HepG2 (cell line): ENCODE data around the gene ZNF341. TPM values are rescaled to one million over a fixed set of nuclear protein-coding genes. Genes with fewer than 3 reads are reported as not detected.

ENCODE experiments used
- BCL6 ChIP-seq: IDR thresholded peaks from 2 replicates; pipeline ENCODE4 v1.6.1; 2016; ENCODE audit warnings: missing genetic modification reagents, missing compliant biosample characterization
- CBX1 ChIP-seq: IDR thresholded peaks from one replicate; pipeline ENCODE4 v1.6.1; 2016; ENCODE audit warnings: antibody characterized with exemption, low read depth
- DDIT3 ChIP-seq: sonication (generic); formaldehyde crosslinking; IDR thresholded peaks from 2 replicates; pipeline ENCODE4 v1.4.0; 2020; ENCODE audit warnings: mild to moderate bottlenecking, missing genetic modification reagents
- ELF4 ChIP-seq: sonication (generic); formaldehyde crosslinking; IDR thresholded peaks from 2 replicates; pipeline ENCODE4 v1.5.0; 2020; ENCODE audit warnings: missing genetic modification reagents, mild to moderate bottlenecking, moderate library complexity, borderline replicate concordance
- ETS1 ChIP-seq: sonication (generic); formaldehyde crosslinking; IDR thresholded peaks from 2 replicates; pipeline ENCODE4 v1.4.0; 2020; ENCODE audit warnings: missing genetic modification reagents
- FOXK1 ChIP-seq: sonication (generic); formaldehyde crosslinking; IDR thresholded peaks from 2 replicates; pipeline ENCODE4 v1.4.0; 2020; ENCODE audit warnings: low read depth, missing genetic modification reagents, borderline replicate concordance
- FOXM1 ChIP-seq: sonication (generic); formaldehyde crosslinking; IDR thresholded peaks from 2 replicates; pipeline ENCODE4 v1.5.0; 2020; ENCODE audit warnings: missing genetic modification reagents
- GPBP1L1 ChIP-seq: sonication (generic); formaldehyde crosslinking; IDR thresholded peaks from 2 replicates; pipeline ENCODE4 v1.5.0; 2020; ENCODE audit warnings: mild to moderate bottlenecking, missing genetic modification reagents
- HNRNPUL1 ChIP-seq: fragments of 200-400 bp; formaldehyde crosslinking; IDR thresholded peaks from 2 replicates; pipeline ENCODE4 v1.6.1; 2017; ENCODE audit warnings: low read depth, mild to moderate bottlenecking, low read length, moderate library complexity
- MED1 ChIP-seq: sonication (generic); formaldehyde crosslinking; IDR thresholded peaks from 2 replicates; pipeline ENCODE4 v1.4.0; 2020; ENCODE audit warnings: missing genetic modification reagents
- POLR2G ChIP-seq: fragments of 200-400 bp; formaldehyde crosslinking; IDR thresholded peaks from 2 replicates; pipeline ENCODE4 v1.6.1; 2018; ENCODE audit warnings: mild to moderate bottlenecking, low read depth, low read length, moderate library complexity
- SP140L ChIP-seq: sonication (generic); formaldehyde crosslinking; IDR thresholded peaks from 2 replicates; pipeline ENCODE4 v1.4.0; 2020; ENCODE audit warnings: missing genetic modification reagents, borderline replicate concordance
- SP5 ChIP-seq: IDR thresholded peaks from 2 replicates; pipeline ENCODE4 v1.6.1; 2016; ENCODE audit warnings: low read depth, borderline replicate concordance
- THRA ChIP-seq: sonication (generic); formaldehyde crosslinking; IDR thresholded peaks from 2 replicates; pipeline ENCODE4 v1.4.0; 2020; ENCODE audit warnings: missing genetic modification reagents, borderline replicate concordance
- ZFP90 ChIP-seq: sonication (generic); formaldehyde crosslinking; IDR thresholded peaks from 2 replicates; pipeline ENCODE4 v1.8.0; 2022; ENCODE audit warnings: missing genetic modification reagents, mild to moderate bottlenecking, inconsistent platforms, borderline replicate concordance
- ZNF136 ChIP-seq: sonication (generic); formaldehyde crosslinking; IDR thresholded peaks from 2 replicates; pipeline ENCODE4 v1.8.1; 2022; ENCODE audit warnings: low read depth, mild to moderate bottlenecking, moderate library complexity, missing genetic modification reagents
- ZNF232 ChIP-seq: sonication (generic); formaldehyde crosslinking; IDR thresholded peaks from 2 replicates; pipeline ENCODE4 v1.4.0; 2020; ENCODE audit warnings: missing genetic modification reagents, borderline replicate concordance
- ZNF563 ChIP-seq: sonication (generic); formaldehyde crosslinking; IDR thresholded peaks from 2 replicates; pipeline ENCODE4 v1.8.0; 2022; ENCODE audit warnings: mild to moderate bottlenecking, moderate library complexity, missing genetic modification reagents
- ZNF605 ChIP-seq: sonication (generic); formaldehyde crosslinking; IDR thresholded peaks from 2 replicates; pipeline ENCODE4 v1.8.0; 2022; ENCODE audit warnings: mild to moderate bottlenecking, missing genetic modification reagents
- ZNF652 ChIP-seq: IDR thresholded peaks from 2 replicates; pipeline ENCODE4 v1.6.1; 2016; ENCODE audit warnings: low read depth, borderline replicate concordance
- ZNF816 ChIP-seq: sonication (generic); formaldehyde crosslinking; IDR thresholded peaks from 2 replicates; pipeline ENCODE4 v1.8.0; 2022; ENCODE audit warnings: missing genetic modification reagents, mild to moderate bottlenecking, borderline replicate concordance
- ZSCAN9 ChIP-seq: IDR thresholded peaks from 2 replicates; pipeline ENCODE4 v1.6.1; 2016; ENCODE audit warnings: borderline replicate concordance
- polyA plus RNA-seq, 8 experiments: library from polyadenylated mRNA; depleted of rRNA in 3 of 8; stranded (reverse) in 7 of 8; unstranded in 1 of 8; fragments of >200 nt; fragmentation: Illumina TruSeq in 4 of 8; extraction: Trizol in 4 of 8; gene quantifications; 2 replicates each; pipeline versions ENCODE4 v1.2.1 to v1.2.3, GENCODE V29; 2011 to 2016; ENCODE audit warnings: low read depth in 4 of 8, missing spikeins in 1 of 8, mixed read lengths in 1 of 8; ENCODE audit not compliant: insufficient read depth in 1 of 8
- total RNA-seq, 5 experiments: library from RNA; depleted of rRNA; stranded (reverse); fragments of >200 nt; fragmentation: Illumina TruSeq; extraction: Trizol; gene quantifications; 2 replicates each; pipeline ENCODE4 v1.2.3, GENCODE V29; 2016; ENCODE audit warnings: low read depth in 1 of 5
- TF ChIP-seq, protein P1 (sequence below): sonication (generic); formaldehyde crosslinking; IDR thresholded peaks from 2 replicates; pipeline ENCODE4 v1.9.0; 2021; ENCODE audit warnings: missing genetic modification reagents, mild to moderate bottlenecking, borderline replicate concordance

The ZNF341 gene
- total and polyA plus RNA-seq, 2 of the 13 experiments (the other 11 are each of a cell fraction or from before 2014, with no cell fraction given) = 1.1 to 2.2 TPM

GRCh38 chr20:33812152-33812849 lies 80.5 kb downstream of the ZNF341 start (continued):
- TF ChIP-seq HNRNPUL1 (no peak), CBX1 (no peak), SP5 (CRISPR knock-in tag) (no peak), POLR2G (0 out of 2 replicates have a peak, but pooled peaks have one; percentile 22), ZNF605 (no peak), FOXK1 (no peak), SP140L (CRISPR knock-in tag) (no peak), ZNF652 (CRISPR knock-in tag) (peak; percentile 6; the same call in 1 of the 2 replicates), ZNF136 (0 out of 2 replicates have a peak, but pooled peaks have one; percentile 38), FOXM1 (CRISPR knock-in tag) (no peak), ZNF816 (no peak), ZNF232 (CRISPR knock-in tag) (0 out of 2 replicates have a peak, but pooled peaks have one; percentile 24), BCL6 (CRISPR knock-in tag) (no peak; the same call in 1 of the 2 replicates), ZSCAN9 (CRISPR knock-in tag) (no peak), THRA (CRISPR knock-in tag) (no peak), MED1 (peak; percentile 45; the same call in 1 of the 2 replicates), DDIT3 (CRISPR knock-in tag) (no peak; the same call in 1 of the 2 replicates), ETS1 (no peak), GPBP1L1 (no peak), ZNF563 (CRISPR knock-in tag) (no peak), ELF4 (no peak), ZFP90 (CRISPR knock-in tag) (no peak)
- TF ChIP-seq, protein P1, sequence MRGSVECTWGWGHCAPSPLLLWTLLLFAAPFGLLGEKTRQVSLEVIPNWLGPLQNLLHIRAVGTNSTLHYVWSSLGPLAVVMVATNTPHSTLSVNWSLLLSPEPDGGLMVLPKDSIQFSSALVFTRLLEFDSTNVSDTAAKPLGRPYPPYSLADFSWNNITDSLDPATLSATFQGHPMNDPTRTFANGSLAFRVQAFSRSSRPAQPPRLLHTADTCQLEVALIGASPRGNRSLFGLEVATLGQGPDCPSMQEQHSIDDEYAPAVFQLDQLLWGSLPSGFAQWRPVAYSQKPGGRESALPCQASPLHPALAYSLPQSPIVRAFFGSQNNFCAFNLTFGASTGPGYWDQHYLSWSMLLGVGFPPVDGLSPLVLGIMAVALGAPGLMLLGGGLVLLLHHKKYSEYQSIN (CRISPR knock-in tag) = no peak
